SK-N-SH treated with all-trans-retinoic acid at 6 μM for 48 hours (cell line): ENCODE results near the gene KRTAP10-1.
"Not testable (repeated sequence)": the region's sequence is repeated elsewhere in the genome, so short reads cannot be mapped to it uniquely, and the experiment has no call there.

Experiments used
- ARNTL ChIP-seq: fragments of 450-650 bp; formaldehyde crosslinking; IDR thresholded peaks from 2 replicates; pipeline ENCODE4 v1.5.0; 2020; ENCODE audit warnings: low read depth, mild to moderate bottlenecking, moderate library complexity, borderline replicate concordance
- ESRRG ChIP-seq: fragments of 250-450 bp; sonication (Bioruptor Pico); IDR thresholded peaks from 2 replicates; pipeline ENCODE4 v1.6.1; 2021; ENCODE audit warnings: mild to moderate bottlenecking
- ZC3H10 ChIP-seq: fragments of 250-450 bp; sonication (Bioruptor Pico); IDR thresholded peaks from 2 replicates; pipeline ENCODE4 v1.5.1; 2021; ENCODE audit warnings: mild to moderate bottlenecking, moderate library complexity
- ZFP3 ChIP-seq: fragments of 250-450 bp; sonication (Bioruptor Pico); IDR thresholded peaks from 2 replicates; pipeline ENCODE4 v1.5.0; 2020; ENCODE audit warnings: mild to moderate bottlenecking, moderate library complexity

GRCh38 chr21:44503006-44503889 lies 36.7 kb downstream of the KRTAP10-1 start:
- not testable (repeated sequence) for TF ChIP-seq ESRRG, ZFP3, ARNTL, ZC3H10 (CRISPR knock-in tag)
